ENCODE measurements around the gene DHX15.

Gene DHX15

GRCh38 chr4:24584211-24584850 is at the start of gene DHX15:
DHX15 (minus strand) TSS chr4:24584554; CDS start chr4:24584393, 161 bp downstream.
- Histone ChIP-seq H3K9me3 (ENCODE audit: control insufficient read depth, insufficient read depth, low read length) (no peaks in the 10 kb centered on the region), H3K4me3 (ENCODE audit: low read length) (peak within 1 kb of the TSS; percentile 98), H3F3A (ENCODE audit: control insufficient read depth, insufficient read depth) (peaks cover 6% of the 10 kb centered on the region; the same call in 1 of the 2 replicates), H3K27me3 (ENCODE audit: control insufficient read depth, low read length) (no peaks in the 10 kb centered on the region), H3K4me1 (ENCODE audit: control insufficient read depth, low read length) (peaks cover 55% of the 10 kb centered on the region), H3K4me2 (ENCODE audit: low read length) (peak within 1 kb of the TSS; percentile 80), H4K20me1 (ENCODE audit: control insufficient read depth, insufficient read depth, low read depth, low read length) (peaks cover 26% of the 10 kb centered on the region), H3K79me2 (ENCODE audit: control insufficient read depth, low read length) (peaks cover 61% of the 10 kb centered on the region), H3K36me3 (ENCODE audit: control insufficient read depth, low read length) (peaks cover 47% of the 10 kb centered on the region), H3K9me2 (replicated peaks; ENCODE audit: control insufficient read depth, low read length) (no peaks in the 10 kb centered on the region), H3K27ac (ENCODE audit: low read depth, low read length) (peak within 1 kb of the TSS; percentile 68)
- no peak for TF ChIP-seq EZH2phosphoT487 (IDR thresholded peaks at IDR 0.05; ENCODE audit: borderline replicate concordance, low read length)
- no peak for TF ChIP-seq CTCF (IDR thresholded peaks at IDR 0.05; ENCODE audit: low read depth, low read length, poor library complexity, severe bottlenecking)

- Histone ChIP-seq H3K27ac (ENCODE audit: low read depth, low read length) (no peak overlapping the region), H3K9me3 (ENCODE audit: control insufficient read depth, insufficient read depth, low read length) (no peaks in the 10 kb centered on the region), H3K4me1 (ENCODE audit: control insufficient read depth, low read length) (no peaks in the 10 kb centered on the region), H3F3A (ENCODE audit: control insufficient read depth, insufficient read depth) (no peaks in the 10 kb centered on the region), H3K79me2 (ENCODE audit: control insufficient read depth, low read length) (no peaks in the 10 kb centered on the region), H3K27me3 (ENCODE audit: control insufficient read depth, low read length) (no peaks in the 10 kb centered on the region), H3K4me3 (ENCODE audit: low read length) (no peak overlapping the region), H3K4me2 (ENCODE audit: low read length) (no peak overlapping the region), H3K9me2 (replicated peaks; ENCODE audit: control insufficient read depth, low read length) (no peaks in the 10 kb centered on the region), H4K20me1 (ENCODE audit: control insufficient read depth, insufficient read depth, low read depth, low read length) (no peaks in the 10 kb centered on the region), H3K36me3 (ENCODE audit: control insufficient read depth, low read length) (no peaks in the 10 kb centered on the region)
- TF ChIP-seq CTCF (IDR thresholded peaks at IDR 0.05; ENCODE audit: low read depth, low read length, poor library complexity, severe bottlenecking) (no peak), EZH2phosphoT487 (IDR thresholded peaks at IDR 0.05; ENCODE audit: borderline replicate concordance, low read length) (no peak)
These were observed 47.7 kb upstream of the DHX15 start for GRCh38 chr4:24632011-24632410.

- H3K27ac ChIP-seq (ENCODE audit: low read depth, low read length) = no peak overlapping the region
- H3F3A ChIP-seq (ENCODE audit: control insufficient read depth, insufficient read depth) = no peaks in the 10 kb centered on the region
- H3K4me1 ChIP-seq (ENCODE audit: control insufficient read depth, low read length) = no peaks in the 10 kb centered on the region
- no peaks in the 10 kb centered on the region for H4K20me1 ChIP-seq (ENCODE audit: control insufficient read depth, insufficient read depth, low read depth, low read length)
- H3K4me3 ChIP-seq (ENCODE audit: low read length) = no peak overlapping the region
- TF ChIP-seq CTCF (IDR thresholded peaks at IDR 0.05; ENCODE audit: low read depth, low read length, poor library complexity, severe bottlenecking) = no peak
- TF ChIP-seq EZH2phosphoT487 (IDR thresholded peaks at IDR 0.05; ENCODE audit: borderline replicate concordance, low read length) = no peak
- no peak overlapping the region for H3K4me2 ChIP-seq (ENCODE audit: low read length)
- no peaks in the 10 kb centered on the region for H3K9me2 ChIP-seq (replicated peaks; ENCODE audit: control insufficient read depth, low read length)
- no peaks in the 10 kb centered on the region for H3K36me3 ChIP-seq (ENCODE audit: control insufficient read depth, low read length)
- no peaks in the 10 kb centered on the region for H3K79me2 ChIP-seq (ENCODE audit: control insufficient read depth, low read length)
- H3K9me3 ChIP-seq (ENCODE audit: control insufficient read depth, insufficient read depth, low read length) = no peaks in the 10 kb centered on the region
- no peaks in the 10 kb centered on the region for H3K27me3 ChIP-seq (ENCODE audit: control insufficient read depth, low read length)
These were observed 46.6 kb upstream of the DHX15 start for GRCh38 chr4:24630937-24631336.
